GM20431 (cell line): ENCODE results near the gene TET1.
"Not testable (repeated sequence)": the region's sequence is repeated elsewhere in the genome, so short reads cannot be mapped to it uniquely, and the experiment has no call there.

Source experiments
- in situ Hi-C: fragments of 300-500 bp; cut with MseI, MboI; formaldehyde crosslinking; loops from one replicate; pipeline ENCODE4 v1.15.0; 2020; ENCODE audit warnings: low sequenced_read_pairs; ENCODE audit not compliant: unreplicated experiment

The TET1 gene

DNA sequence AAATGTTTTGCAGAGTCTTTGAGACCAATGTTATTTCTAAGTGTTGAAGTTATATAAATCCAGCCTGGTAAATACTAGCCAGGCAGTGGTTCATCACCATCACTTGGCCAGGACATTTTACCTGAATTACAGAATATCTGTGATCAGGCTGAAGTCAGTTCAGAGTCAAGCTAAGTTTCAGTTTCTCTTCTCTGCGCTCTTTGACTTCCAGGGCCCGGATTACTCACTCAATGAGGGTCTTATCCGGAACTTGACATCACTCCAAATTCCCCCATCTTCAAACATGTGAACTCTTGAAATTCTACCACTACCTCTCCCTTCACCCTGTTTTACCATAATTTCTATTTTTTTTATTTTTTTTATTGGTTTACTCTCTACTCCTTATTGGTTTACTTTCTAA is 124.3 kb downstream of the TET1 start:
- in situ Hi-C loops, result no loop called here

DNA sequence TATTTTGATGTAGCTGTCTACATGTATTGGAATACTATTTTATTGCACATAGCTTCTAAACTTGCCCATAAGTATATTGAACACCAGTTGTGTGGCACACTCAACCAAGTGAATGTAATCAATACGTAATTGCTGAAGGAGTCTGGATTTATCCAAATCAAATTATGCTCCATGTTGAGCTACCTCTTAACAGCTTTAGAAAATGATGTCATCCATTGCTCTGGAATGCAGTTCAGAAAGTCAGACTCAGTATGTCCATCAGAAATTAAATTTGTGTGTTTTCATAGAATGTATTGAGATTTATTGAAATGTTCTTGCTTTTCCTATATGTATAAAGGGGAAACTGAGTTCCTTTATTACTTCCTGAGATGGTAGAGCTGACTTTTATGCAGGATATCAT is 135.9 kb downstream of the TET1 start:
- in situ Hi-C loops, result no loop called here

DNA sequence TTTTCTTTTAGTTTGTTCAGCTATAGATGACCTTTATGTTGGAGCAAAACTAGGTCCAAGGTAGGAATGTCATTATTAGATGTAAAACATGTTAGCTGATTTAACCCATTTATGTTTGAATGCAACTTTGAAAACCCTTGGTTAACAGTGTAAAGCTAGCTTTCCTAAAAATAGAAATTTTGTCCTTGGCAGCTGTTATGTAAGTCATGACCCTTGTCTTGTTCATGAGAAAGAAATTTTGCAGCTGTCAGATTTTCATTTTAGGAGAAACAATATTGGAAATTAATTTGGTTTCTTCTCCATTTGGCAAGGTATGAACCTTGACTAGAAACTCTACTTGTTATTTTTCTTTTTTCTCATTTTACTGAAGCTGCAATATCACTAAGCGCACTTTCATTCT is 137.0 kb downstream of the TET1 start:
- in situ Hi-C loops, result no loop called here

DNA sequence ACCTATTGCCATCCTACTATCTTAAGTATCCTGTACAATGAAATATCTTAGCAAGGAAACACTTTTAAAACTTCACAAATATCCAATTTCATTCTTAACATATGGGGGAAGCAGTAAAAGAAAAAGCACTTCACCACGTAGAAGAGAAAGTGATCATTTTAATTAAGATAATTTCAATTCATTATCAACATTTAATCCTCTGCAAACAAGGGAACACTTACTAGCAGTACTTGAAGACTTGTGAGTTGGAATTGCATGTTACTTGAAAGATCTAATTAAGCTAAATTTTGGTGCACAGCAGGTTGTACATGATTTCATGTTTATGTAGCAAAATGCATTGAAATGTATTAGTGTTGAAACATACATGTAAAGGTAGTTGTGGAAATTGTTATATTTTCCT is 140.1 kb downstream of the TET1 start:
- in situ Hi-C loops, result no loop called here

DNA sequence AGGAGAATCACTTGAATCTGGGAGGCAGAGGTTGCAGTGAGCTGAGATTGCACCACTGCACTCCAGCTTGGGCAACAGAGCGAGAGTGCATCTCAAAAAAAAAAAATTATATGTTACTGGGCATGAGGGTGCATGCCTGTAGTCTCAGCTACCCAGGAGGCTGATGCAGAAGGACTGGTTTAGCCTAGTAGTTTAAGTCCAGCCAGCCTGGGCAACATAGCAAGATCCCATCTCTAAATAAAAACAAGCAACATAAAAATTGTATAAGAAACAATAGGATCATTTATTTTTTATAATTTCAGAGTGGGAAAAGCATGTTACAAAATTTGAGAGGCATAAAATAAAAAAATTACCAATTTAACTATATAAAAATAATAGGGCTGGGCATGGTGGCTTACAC is 145.4 kb downstream of the TET1 start:
- in situ Hi-C loops, result no loop called here

DNA sequence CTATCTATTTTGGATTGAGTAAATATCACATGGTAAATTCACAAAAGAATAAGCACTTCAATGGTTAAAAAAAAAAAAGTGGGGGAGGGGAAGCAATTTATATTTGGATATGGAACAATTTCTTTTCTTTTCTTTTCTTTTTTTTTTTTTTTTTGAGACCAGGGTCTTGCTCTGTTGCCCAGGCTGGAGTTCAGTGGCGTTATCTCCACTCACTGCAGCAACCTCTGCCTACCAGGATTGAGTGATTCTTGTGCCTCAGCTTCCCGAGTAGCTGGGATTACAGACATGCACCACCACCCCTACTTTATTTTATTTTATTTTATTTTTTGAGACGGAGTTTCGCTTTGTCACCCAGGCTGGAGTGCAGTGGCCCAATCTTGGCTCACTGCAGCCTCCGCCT is 148.8 kb downstream of the TET1 start:
- in situ Hi-C loops, result not testable (repeated sequence)

DNA sequence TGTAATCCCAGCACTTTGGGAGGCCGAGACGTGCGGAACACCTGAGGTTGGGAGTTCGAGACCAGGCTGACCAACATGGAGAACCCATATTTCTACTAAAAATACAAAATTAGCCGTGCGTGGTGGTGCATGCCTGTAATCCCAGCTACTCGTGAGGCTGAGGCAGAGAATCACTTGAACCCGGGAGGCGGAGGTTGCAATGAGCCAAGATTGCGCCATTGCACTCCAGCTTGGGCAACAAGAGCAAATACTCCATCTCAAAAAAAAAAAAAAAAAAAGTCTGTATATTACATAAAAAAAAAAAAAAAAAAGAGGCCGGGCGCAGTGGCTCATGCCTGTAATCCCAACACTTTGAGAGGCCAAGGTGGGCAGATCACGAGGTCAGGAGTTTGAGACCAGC is 152.9 kb downstream of the TET1 start:
- in situ Hi-C loops, result not testable (repeated sequence)

DNA sequence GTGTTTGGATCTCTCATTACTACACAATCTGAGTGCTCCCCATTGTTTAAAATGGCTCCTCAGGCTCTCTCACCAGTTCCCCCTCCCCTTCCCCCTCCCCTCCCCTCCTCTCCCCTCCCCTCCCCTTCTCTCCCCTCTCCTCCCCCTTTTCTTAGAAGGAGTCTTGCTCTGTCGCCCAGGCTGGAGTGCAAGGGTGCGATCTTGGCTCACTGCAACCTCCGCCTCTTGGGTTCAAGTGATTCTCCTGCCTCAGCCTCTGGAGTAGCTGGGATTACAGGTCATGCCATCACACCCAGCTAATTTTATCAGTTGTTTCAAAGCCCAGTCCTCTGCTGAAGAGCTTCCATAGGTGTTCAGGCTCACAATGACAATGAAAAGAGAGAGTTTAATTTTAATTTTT is 157.3 kb downstream of the TET1 start:
- in situ Hi-C loops, result no loop called here

DNA sequence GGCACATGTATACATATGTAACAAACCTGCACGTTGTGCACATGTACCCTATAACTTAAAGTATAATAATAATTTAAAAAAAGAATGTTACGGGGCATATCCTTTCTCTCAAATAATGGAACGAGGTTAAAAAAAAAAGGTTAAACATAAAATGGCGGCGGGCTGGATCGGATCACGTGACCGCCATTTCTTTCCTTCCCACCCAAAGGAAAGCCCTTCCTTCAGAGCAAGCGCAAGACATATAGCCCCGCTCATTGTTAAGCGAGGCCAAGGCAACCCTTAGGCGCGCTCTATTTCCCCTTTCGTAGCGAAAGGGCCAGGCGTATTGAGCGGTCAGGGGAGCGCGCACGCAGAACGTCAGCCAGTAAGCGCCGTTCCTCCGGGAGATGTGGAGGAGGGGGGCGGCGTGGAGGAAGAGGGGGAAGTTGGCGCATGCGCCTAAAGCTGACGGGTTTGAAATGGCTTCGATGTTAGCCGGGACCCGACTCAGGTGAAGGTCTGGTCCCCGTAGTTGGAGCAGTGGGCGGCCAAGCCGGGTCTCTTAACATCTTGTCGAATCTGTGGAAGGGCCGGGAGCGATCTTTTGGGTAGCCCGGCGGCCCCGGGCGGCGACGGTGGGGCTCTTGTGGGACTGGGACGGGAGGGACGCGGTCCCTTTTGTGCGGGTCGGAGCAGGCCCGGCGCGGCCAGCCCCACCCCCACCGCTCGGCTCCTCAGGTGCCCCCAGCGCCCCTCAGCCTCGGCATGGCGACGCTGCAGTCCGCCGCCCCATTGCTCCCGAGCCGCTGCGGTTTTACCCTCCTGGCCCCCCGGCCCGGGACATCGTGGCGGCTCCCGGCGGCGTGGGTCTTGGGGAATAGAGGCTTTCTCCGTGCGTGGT is 160.9 kb downstream of the TET1 start, which contains the start of gene CCAR1:
TSS of gene CCAR1 (plus strand) at position 447 of the 880 bp plus-strand sequence. CDS start 1,266 bp downstream, outside the sequence.
- in situ Hi-C loops, result no loop called here

DNA sequence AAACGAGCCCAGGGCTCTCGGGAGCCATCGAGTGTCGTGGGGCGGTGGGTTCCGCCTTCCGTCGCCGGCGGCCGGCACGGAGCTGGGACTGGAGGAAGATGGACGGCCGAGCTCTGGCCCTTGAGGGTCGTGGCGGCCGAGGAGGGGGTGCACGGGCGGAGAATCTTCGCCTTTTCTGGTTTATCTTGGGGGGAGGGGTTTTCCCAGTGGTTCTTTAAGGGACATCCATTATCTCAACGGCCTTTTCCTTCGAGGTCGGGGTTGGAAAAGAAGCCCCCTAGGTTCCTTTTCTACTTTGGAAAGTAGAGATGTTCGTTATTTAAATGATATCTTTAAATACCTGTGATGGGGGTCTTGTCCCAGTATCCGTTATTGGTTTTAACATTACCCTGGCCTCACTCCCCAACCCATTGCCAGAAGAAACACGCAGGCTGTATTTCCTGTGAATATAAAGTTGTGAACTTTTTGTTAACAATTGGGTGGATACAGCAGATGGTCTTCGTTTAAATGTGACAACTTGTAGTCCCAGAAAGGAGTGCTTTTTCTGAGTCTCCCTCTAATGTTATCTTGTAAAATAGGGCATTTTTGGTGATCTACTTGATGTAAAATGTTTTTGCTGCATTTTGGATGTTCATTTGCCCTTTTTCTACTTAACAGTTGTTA is 161.7 kb downstream of the TET1 start:
- in situ Hi-C loops, result no loop called here

DNA sequence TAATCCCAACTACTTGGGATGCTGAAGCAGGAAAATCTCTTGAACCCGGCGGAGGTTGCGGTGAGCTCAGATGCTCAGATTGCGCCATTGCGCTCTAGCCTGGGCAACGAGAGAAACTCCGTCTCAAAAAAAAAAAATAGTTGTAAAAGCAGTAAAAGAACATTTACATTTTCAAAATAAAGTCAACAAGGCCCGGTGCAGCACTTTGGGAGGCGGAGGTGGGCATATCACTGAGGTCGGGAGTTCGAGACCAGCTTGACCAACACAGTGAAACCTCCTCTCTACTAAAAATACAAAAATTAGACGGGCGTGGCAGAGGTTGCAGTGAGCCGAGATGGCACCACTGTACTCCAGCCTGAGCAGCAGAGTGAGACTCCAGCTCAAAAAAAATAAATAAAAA is 164.9 kb downstream of the TET1 start:
- in situ Hi-C loops, result no loop called here

DNA sequence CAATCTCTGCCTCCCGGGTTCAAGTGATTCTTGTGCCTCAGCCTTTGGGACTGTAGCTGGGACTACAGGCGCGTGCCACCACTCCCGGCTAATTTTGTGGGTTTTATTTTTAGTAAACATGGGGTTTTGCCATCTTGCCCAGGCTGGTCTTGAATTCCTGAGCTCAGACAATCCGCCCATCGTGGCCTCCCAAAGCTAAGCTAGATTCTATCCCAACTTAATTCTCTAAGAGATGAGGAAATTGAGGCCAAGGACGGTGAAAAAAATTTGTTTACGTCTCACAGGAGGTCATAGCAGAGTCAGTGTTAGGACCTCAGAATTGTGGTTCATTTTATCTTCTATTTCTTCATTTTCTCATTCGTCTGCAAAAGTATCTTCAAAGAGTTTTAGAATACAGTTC is 167.0 kb downstream of the TET1 start:
- in situ Hi-C loops, result no loop called here

DNA sequence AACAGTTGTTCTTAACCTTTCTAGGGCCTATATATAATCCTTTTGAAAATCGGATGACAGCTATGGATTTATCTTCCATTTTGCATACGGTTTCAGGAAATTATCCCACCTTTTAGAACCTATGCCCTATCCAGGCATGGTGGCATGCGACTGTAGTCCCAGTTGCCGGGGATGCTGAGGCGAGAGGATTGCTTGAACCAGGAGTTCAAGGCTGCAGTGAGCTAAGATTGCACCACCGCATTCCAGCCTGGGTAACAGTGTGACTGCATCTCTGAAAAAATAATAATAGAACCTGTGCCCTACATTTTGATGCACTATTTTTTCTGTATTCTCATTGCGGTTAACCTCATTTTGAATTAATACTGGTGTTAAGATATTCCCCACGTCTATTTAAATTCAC is 172.5 kb downstream of the TET1 start:
- in situ Hi-C loops, result no loop called here

DNA sequence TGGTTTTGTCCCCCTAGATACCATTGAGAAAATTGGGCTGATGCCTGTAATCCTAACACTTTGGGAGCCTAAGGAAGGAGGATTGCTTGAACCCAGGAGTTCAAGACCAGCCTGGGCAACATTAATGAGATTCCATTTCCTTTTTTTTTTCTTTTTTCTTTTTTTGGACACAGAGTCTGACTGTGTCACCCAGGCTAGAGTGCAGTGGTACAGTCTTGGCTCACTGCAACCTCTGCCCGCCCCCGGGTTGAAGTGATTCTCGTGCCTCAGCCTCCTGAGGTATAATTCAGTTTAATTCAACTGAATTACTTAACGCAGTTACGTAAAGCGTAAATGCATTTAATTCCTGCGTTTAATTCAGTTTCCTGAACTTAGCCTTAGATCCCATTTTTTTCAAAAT is 174.2 kb downstream of the TET1 start:
- in situ Hi-C loops, result no loop called here

DNA sequence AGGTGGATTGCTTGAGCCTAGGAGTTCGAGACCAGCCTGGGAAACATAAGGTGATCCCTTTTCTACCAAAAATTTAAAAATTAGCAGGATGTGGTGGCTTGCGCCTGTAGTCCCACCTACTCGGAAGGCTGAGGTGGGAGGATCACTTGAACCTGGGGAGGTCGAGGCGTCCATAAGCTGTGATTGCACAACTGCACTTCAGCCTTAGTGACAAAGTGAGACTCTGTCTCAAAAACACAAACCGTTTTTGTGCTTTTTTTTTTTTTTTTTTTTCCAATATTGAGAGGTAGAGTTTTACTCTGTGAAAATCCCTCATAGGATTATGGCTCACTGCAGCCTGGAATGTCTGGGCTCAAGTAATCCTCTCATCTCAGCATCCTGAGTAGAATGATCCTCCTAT is 175.0 kb downstream of the TET1 start:
- in situ Hi-C loops, result no loop called here

DNA sequence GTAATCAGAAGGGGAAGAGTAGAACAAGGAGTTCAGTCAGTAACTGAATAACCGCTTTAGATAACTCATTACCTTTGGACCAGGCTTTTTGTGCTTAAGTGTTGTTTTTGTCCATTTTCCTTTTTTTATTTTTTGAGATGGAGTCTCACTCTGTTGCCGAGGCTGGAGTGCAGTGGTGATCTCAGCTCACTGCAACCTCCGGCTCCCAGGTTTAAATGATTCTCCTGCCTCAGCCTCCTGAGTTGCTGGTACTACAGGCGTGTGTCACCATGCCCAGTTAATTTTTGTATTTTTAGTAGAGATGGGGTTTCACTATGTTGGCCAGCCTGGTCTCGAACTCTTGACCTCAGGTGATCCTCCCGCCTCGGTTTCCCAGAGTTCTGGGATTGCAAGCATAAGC is 175.6 kb downstream of the TET1 start:
- in situ Hi-C loops, result not testable (repeated sequence)

DNA sequence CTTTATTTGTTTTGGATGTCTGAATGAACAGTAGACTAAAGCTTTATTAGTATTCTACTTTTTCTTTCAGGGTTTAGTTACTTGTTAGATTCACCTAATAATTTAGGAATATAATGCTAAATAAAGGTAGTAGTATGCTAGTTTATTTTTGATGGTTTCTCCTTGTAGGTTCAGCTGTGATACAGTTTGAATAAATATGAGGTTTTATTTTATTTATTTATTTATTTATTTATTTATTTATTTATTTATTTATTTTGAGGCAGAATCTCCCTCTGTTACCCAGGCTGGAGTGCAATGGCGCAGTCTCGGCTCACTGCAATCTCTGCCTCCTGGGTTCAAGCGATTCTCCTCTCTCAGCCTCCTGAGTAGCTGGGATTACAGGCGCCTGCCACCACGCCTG is 180.5 kb downstream of the TET1 start:
- in situ Hi-C loops, result not testable (repeated sequence)

DNA sequence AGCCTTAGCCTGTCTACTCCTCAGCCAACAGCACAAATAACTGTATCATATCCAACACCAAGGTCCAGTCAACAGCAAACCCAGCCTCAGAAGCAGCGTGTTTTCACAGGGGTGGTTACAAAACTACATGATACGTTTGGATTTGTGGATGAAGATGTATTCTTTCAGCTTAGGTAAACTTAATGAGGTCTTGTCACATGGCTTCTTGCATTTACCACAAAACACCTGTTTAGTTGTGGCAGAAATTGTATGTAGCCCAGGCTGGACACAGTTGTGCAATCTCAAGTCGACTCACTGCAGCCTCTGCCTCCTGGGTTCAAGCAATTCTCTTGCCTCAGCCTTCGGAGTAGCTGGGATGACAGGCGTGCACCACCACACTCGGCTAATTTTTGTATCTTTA is 182.3 kb downstream of the TET1 start:
- in situ Hi-C loops, result no loop called here
